Right atrium auricular region (tissue), 2 donors: ENCODE measurements around the gene DNMT3B. TPM values are rescaled to one million over a fixed set of nuclear protein-coding genes. Genes with fewer than 3 reads are reported as not detected.
A peak's percentile ranks its signal among the peaks of the same experiment; 100 is the strongest.
"Not testable (repeated sequence)": the region's sequence is repeated elsewhere in the genome, so short reads cannot be mapped to it uniquely, and the experiment has no call there.

ENCODE experiments used
- DNase-seq: peaks from one replicate; pipeline ENCODE4 v3.0.0-alpha.2; 2019; ENCODE audit warnings: low spot score
- H3K27ac ChIP-seq, 2 donors: fragments of 200-600 bp; sonication (generic); 1 replicate in 1 of 2; 2 replicates in 1 of 2; pipeline ENCODE4 v1.5.1; 2016 to 2019
- H3K27me3 ChIP-seq, 2 donors: fragments of 200-600 bp; sonication (generic); one replicate each; pipeline versions ENCODE4 v1.5.1 to v1.6.0; 2017 to 2019
- H3K36me3 ChIP-seq: fragments of 200-600 bp; sonication (generic); one replicate; pipeline ENCODE4 v1.5.1; 2016
- H3K4me1 ChIP-seq, 2 donors: fragments of 200-600 bp; sonication (generic); one replicate each; pipeline versions ENCODE4 v1.5.1 to v1.6.0; 2017 to 2019
- H3K4me3 ChIP-seq, 2 donors: fragments of 200-600 bp; sonication (generic); 1 replicate in 1 of 2; 2 replicates in 1 of 2; pipeline ENCODE4 v1.5.1; 2017 to 2019; ENCODE audit warnings: mild to moderate bottlenecking in 1 of 2, moderate library complexity in 1 of 2
- H3K9me3 ChIP-seq, 2 donors: fragments of 200-600 bp; sonication (generic); one replicate each; pipeline ENCODE4 v1.5.1; 2019
- CTCF ChIP-seq, 2 donors: fragments of 200-600 bp; sonication (generic); IDR thresholded peaks; one replicate each; pipeline ENCODE4 v1.5.1; 2019; ENCODE audit warnings: antibody characterized with exemption in 2 of 2
- total RNA-seq, 2 donors: library from RNA; depleted of rRNA; stranded (reverse); fragments of >200 nt; gene quantifications; one replicate each; pipeline ENCODE4 v1.1.0, GENCODE V29; 2016

DNMT3B gene
- under 1 TPM; 0.24 to 0.44 TPM for total RNA-seq

- TF ChIP-seq CTCF (IDR thresholded peaks at IDR 0.05), result peak; percentile 14 to 36
Measured at GRCh38 chr20:32761831-32762753, at the start of gene DNMT3B. Gene DNMT3B, plus strand, starts transcription at chr20:32762385. Its CDS starts 17,939 bp downstream, at chr20:32780324.

GRCh38 chr20:32718749-32719348, 43.3 kb upstream of the DNMT3B start:
- H3K27ac ChIP-seq, result no peak overlapping the region
- H3K4me3 ChIP-seq, result no peak overlapping the region
- TF ChIP-seq CTCF (IDR thresholded peaks at IDR 0.05), result no peak
- peaks cover 22% of the 10 kb centered on the region for H3K36me3 ChIP-seq
- no peaks in the 10 kb centered on the region for H3K27me3 ChIP-seq
- no peaks in the 10 kb centered on the region for H3K9me3 ChIP-seq
- peaks cover 0 to 5% of the 10 kb centered on the region in 2 donors for H3K4me1 ChIP-seq
- no peak for DNase-seq

More at GRCh38 chr20:32761831-32762753, at the start of gene DNMT3B:
- Histone ChIP-seq H3K4me3 (peak within 1 kb of the TSS; percentile 70 to 78), H3K9me3 (no peaks in the 10 kb centered on the region), H3K36me3 (no peaks in the 10 kb centered on the region), H3K27me3 (no peaks in the 10 kb centered on the region), H3K4me1 (peaks cover 0 to 18% of the 10 kb centered on the region in 2 donors), H3K27ac (no peak within 1 kb of the TSS)
- DNase-seq, result no peak

- TF ChIP-seq CTCF (IDR thresholded peaks at IDR 0.05), result no peak
- H3K4me1 ChIP-seq, result no peaks in the 10 kb centered on the region
- peaks cover 15% of the 10 kb centered on the region for H3K36me3 ChIP-seq
- no peak for DNase-seq
- no peaks in the 10 kb centered on the region for H3K27me3 ChIP-seq
- H3K4me3 ChIP-seq, result no peak overlapping the region
- no peak overlapping the region for H3K27ac ChIP-seq
- no peaks in the 10 kb centered on the region for H3K9me3 ChIP-seq
Measured at GRCh38 chr20:32727683-32728082, 34.5 kb upstream of the DNMT3B start.

- not testable (repeated sequence) for H3K4me1 ChIP-seq, H3K27me3 ChIP-seq, H3K4me3 ChIP-seq, H3K27ac ChIP-seq, H3K9me3 ChIP-seq, DNase-seq
- peaks cover 15% of the 10 kb centered on the region for H3K36me3 ChIP-seq
Measured at GRCh38 chr20:32728435-32728834, 33.8 kb upstream of the DNMT3B start.

- peaks cover 15% of the 10 kb centered on the region for H3K36me3 ChIP-seq
- not testable (repeated sequence) for H3K4me3 ChIP-seq, H3K4me1 ChIP-seq, DNase-seq, H3K27ac ChIP-seq, H3K27me3 ChIP-seq, H3K9me3 ChIP-seq
Measured at GRCh38 chr20:32729334-32729733, 32.9 kb upstream of the DNMT3B start.

- H3K4me3 ChIP-seq, result no peak overlapping the region
- DNase-seq, result no peak
- peaks cover under 1% of the 10 kb centered on the region for H3K36me3 ChIP-seq
- TF ChIP-seq CTCF (IDR thresholded peaks at IDR 0.05), result no peak
- H3K27ac ChIP-seq, result no peak overlapping the region
- no peaks in the 10 kb centered on the region for H3K4me1 ChIP-seq
- no peaks in the 10 kb centered on the region for H3K27me3 ChIP-seq
- H3K9me3 ChIP-seq, result no peaks in the 10 kb centered on the region
Measured at GRCh38 chr20:32731882-32732266, 30.3 kb upstream of the DNMT3B start.
